Endometrial microvascular endothelial cells (primary cell): ENCODE data around the gene DGKB. TPM values are rescaled to one million over a fixed set of nuclear protein-coding genes. Genes with fewer than 3 reads are reported as not detected.

ENCODE experiments used
- in situ Hi-C: cut with HindIII; loops from 2 replicates; pipeline ENCODE4 v1.10.0; 2017; ENCODE audit warnings: low sequenced_read_pairs, low pct_unique_long_range_greater_than_20kb; ENCODE audit errors: inconsistent ontology term
- total RNA-seq: library from RNA; depleted of rRNA; stranded (reverse); fragments of >200 nt; gene quantifications from one replicate; pipeline ENCODE4 v1.2.3, GENCODE V29; 2015; ENCODE audit errors: inconsistent ontology term

The DGKB gene
- total RNA-seq, 1 donor from 2014 or later: not detected

GRCh38 chr7:14834456-14834855 lies 68.1 kb downstream of the DGKB start:
- in situ Hi-C loops: no loop called here

GRCh38 chr7:14833707-14834106 lies 68.8 kb downstream of the DGKB start:
- in situ Hi-C loops: no loop called here

GRCh38 chr7:14828053-14828452 lies 74.5 kb downstream of the DGKB start:
- in situ Hi-C loops: no loop called here

- in situ Hi-C loops: no loop called here
Observed at GRCh38 chr7:14826426-14826825, 76.1 kb downstream of the DGKB start.

GRCh38 chr7:14825912-14826311 lies 76.6 kb downstream of the DGKB start:
- in situ Hi-C loops: no loop called here

GRCh38 chr7:14822481-14822854 lies 80.1 kb downstream of the DGKB start:
- in situ Hi-C loops: no loop called here

- in situ Hi-C loops: no loop called here
Observed at GRCh38 chr7:14821757-14822480, 80.6 kb downstream of the DGKB start.

- in situ Hi-C loops: no loop called here
Observed at GRCh38 chr7:14818871-14819270, 83.7 kb downstream of the DGKB start.

- in situ Hi-C loops: no loop called here
Observed at GRCh38 chr7:14817829-14818614, 84.5 kb downstream of the DGKB start.

- in situ Hi-C loops: no loop called here
Observed at GRCh38 chr7:14807507-14807906, 95.0 kb downstream of the DGKB start.

- in situ Hi-C loops: no loop called here
Observed at GRCh38 chr7:14806891-14807290, 95.7 kb downstream of the DGKB start.

GRCh38 chr7:14805105-14805719 lies 97.3 kb downstream of the DGKB start:
- in situ Hi-C loops: no loop called here

- in situ Hi-C loops: no loop called here
Observed at GRCh38 chr7:14800664-14801063, 101.9 kb downstream of the DGKB start.

- in situ Hi-C loops: no loop called here
Observed at GRCh38 chr7:14793151-14793550, 109.4 kb downstream of the DGKB start.

GRCh38 chr7:14787551-14787950 lies 115.0 kb downstream of the DGKB start:
- in situ Hi-C loops: no loop called here

- in situ Hi-C loops: no loop called here
Observed at GRCh38 chr7:14786314-14786895, 116.1 kb downstream of the DGKB start.

GRCh38 chr7:14777806-14778205 lies 124.7 kb downstream of the DGKB start:
- in situ Hi-C loops: no loop called here

GRCh38 chr7:14776266-14776665 lies 126.3 kb downstream of the DGKB start:
- in situ Hi-C loops: no loop called here

GRCh38 chr7:14773729-14774271 lies 128.8 kb downstream of the DGKB start:
- in situ Hi-C loops: no loop called here
